Measurements from ENCODE around the gene UVRAG.

GRCh38 chr11:75826461-75827230 lies 11.6 kb downstream of the UVRAG start:
- TF ChIP-seq CTCF (IDR thresholded peaks at IDR 0.05) = no peak
- TF ChIP-seq POLR2AphosphoS5 (IDR thresholded peaks at IDR 0.05) = no peak
- no peak for TF ChIP-seq POLR2A (IDR thresholded peaks at IDR 0.05)
